Natural killer cell (primary cell): ENCODE measurements around the gene EBP. TPM values are rescaled to one million over a fixed set of nuclear protein-coding genes. Genes with fewer than 3 reads are reported as not detected.

Experiments
- ATAC-seq, 3 donors: fragments of 150-1000 bp in 2 of 3; fragments of 200-7000 bp in 1 of 3; cut with Tn5 transposase; 1 replicate in 1 of 3; 2 replicates in 2 of 3; pipeline ENCODE4 v1.10.0; 2021; ENCODE audit warnings: mild to moderate bottlenecking in 2 of 3, moderate library complexity in 2 of 3
- DNase-seq, 2 donors: peaks; one replicate each; pipeline versions ENCODE4 v3.0.0 to v3.0.0-alpha.2; 2013 to 2021; ENCODE audit warnings: mixed read lengths in 1 of 2
- H3K27ac ChIP-seq: one replicate; pipeline ENCODE4 v1.5.1; 2013; ENCODE audit warnings: mild to moderate bottlenecking, low read length
- H3K27me3 ChIP-seq: one replicate; pipeline ENCODE4 v1.6.1; 2013; ENCODE audit warnings: low read length; ENCODE audit not compliant: control insufficient read depth, insufficient read depth
- H3K36me3 ChIP-seq: one replicate; pipeline ENCODE4 v1.6.1; 2013; ENCODE audit warnings: low read length; ENCODE audit not compliant: control insufficient read depth, insufficient read depth
- H3K4me1 ChIP-seq: one replicate; pipeline ENCODE4 v1.6.1; 2013; ENCODE audit warnings: low read length; ENCODE audit not compliant: control insufficient read depth, insufficient read depth
- H3K4me3 ChIP-seq: one replicate; pipeline ENCODE4 v1.5.1; 2013; ENCODE audit warnings: low read length
- H3K9me3 ChIP-seq: one replicate; pipeline ENCODE4 v1.6.1; 2013; ENCODE audit warnings: low read length; ENCODE audit not compliant: control insufficient read depth, insufficient read depth
- H3K27ac Mint-ChIP-seq, 2 donors: one replicate each; pipeline ENCODE4 v1.8.0; 2022; ENCODE audit warnings: mild to moderate bottlenecking in 2 of 2, mixed read lengths in 2 of 2, moderate library complexity in 1 of 2
- H3K27me3 Mint-ChIP-seq, 2 donors: one replicate each; pipeline ENCODE4 v1.8.0; 2022; ENCODE audit warnings: low read depth in 2 of 2, mixed read lengths in 2 of 2
- H3K36me3 Mint-ChIP-seq: one replicate; pipeline ENCODE4 v1.8.0; 2022; ENCODE audit warnings: mixed read lengths
- H3K4me1 Mint-ChIP-seq, 2 donors: one replicate each; pipeline ENCODE4 v1.8.0; 2022; ENCODE audit warnings: mixed read lengths in 2 of 2
- H3K4me3 Mint-ChIP-seq: one replicate; pipeline ENCODE4 v1.8.0; 2022; ENCODE audit warnings: mild to moderate bottlenecking, moderate library complexity, mixed read lengths
- H3K9me3 Mint-ChIP-seq, 2 donors: one replicate each; pipeline ENCODE4 v1.8.0; 2022; ENCODE audit warnings: mixed read lengths in 2 of 2
- CTCF ChIP-seq: fragments of 200-600 bp; IDR thresholded peaks from one replicate; pipeline ENCODE4 v1.8.0; 2022; ENCODE audit warnings: antibody characterized with exemption
- WGBS: methylation state at CpG from one replicate; pipeline ENCODE4 v1.1.7; 2013; ENCODE audit warnings: missing lambda C conversion rate; ENCODE audit not compliant: insufficient coverage; 5-methylcytosine and 5-hydroxymethylcytosine counted together
- intact Hi-C: fragments of 100-400 bp; cut with micrococcal nuclease; formaldehyde crosslinking; loops from one replicate; pipeline ENCODE4 v1.14.2; 2022
- total RNA-seq, 4 donors: library from RNA; stranded (reverse); fragments of 120-200 nt in 1 of 4; gene quantifications; one replicate each; pipeline versions ENCODE4 v1.2.3 to v1.2.4, GENCODE V29; 2013 to 2022

The EBP gene
- total RNA-seq, 3 donors from 2014 or later (not counting 1 experiment from before 2014, with no cell fraction given) = 91.6 to 115 (median 97.6) TPM

- Mint-ChIP-seq H3K9me3 (no peaks in the 10 kb centered on the region), H3K4me1 (peaks cover 7 to 31% of the 10 kb centered on the region in 2 donors), H3K4me3 (no peak overlapping the region), H3K36me3 (no peaks in the 10 kb centered on the region), H3K27ac (peak overlapping the region in 1 of 2 donors; percentile 39), H3K27me3 (no peaks in the 10 kb centered on the region)
- H3K4me3 ChIP-seq = no peak overlapping the region
- no peak overlapping the region for H3K27ac ChIP-seq
- H3K9me3 ChIP-seq = no peaks in the 10 kb centered on the region
- H3K36me3 ChIP-seq = peaks cover 3% of the 10 kb centered on the region
- DNase-seq = no peak
- H3K4me1 ChIP-seq = peaks cover 16% of the 10 kb centered on the region
- H3K27me3 ChIP-seq = no peaks in the 10 kb centered on the region
- 92% methylated on average over 4 of the region's 4 CpGs for WGBS
- intact Hi-C loops = no loop called here
- no peak for TF ChIP-seq CTCF
- no peak for ATAC-seq
Measured at GRCh38 chrX:48511560-48511959, 10.0 kb upstream of the EBP start.

DNA sequence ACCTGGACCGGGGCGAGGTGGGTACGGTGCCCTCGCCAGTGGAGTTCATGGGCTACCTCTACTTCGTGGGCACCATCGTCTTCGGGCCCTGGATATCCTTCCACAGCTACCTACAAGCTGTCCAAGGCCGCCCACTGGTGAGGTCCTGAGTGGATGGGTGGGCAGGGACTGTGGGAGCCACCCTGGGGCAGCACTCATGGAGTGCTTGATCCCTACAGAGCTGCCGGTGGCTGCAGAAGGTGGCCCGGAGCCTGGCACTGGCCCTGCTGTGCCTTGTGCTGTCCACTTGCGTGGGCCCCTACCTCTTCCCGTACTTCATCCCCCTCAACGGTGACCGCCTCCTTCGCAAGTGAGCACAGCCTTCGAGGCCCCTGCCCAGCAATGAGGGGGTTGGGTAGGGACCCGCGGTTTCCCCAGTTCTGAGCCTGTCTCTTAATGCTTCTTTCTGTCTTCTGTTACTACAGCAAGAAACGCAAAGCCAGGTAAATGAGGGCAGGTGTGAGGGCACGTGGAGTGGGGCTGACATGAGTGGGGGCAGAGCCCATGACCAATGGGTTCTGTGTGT lies 9.2 kb upstream of the EBP start:
- DNase-seq (no peak), ATAC-seq (no peak)
- no peak overlapping the region for H3K4me3 ChIP-seq
- no peaks in the 10 kb centered on the region for H3K27me3 Mint-ChIP-seq
- no peaks in the 10 kb centered on the region for H3K36me3 Mint-ChIP-seq
- intact Hi-C loops = no loop called here
- 99% methylated on average over 15 of the region's 20 CpGs for WGBS
- TF ChIP-seq CTCF = no peak
- peaks cover 16% of the 10 kb centered on the region for H3K4me1 ChIP-seq
- no peaks in the 10 kb centered on the region for H3K9me3 ChIP-seq
- peaks cover 7 to 37% of the 10 kb centered on the region in 2 donors for H3K4me1 Mint-ChIP-seq
- no peaks in the 10 kb centered on the region for H3K27me3 ChIP-seq
- H3K27ac ChIP-seq = no peak overlapping the region
- no peaks in the 10 kb centered on the region for H3K9me3 Mint-ChIP-seq
- H3K36me3 ChIP-seq = peaks cover 3% of the 10 kb centered on the region
- no peak overlapping the region for H3K27ac Mint-ChIP-seq
- no peak overlapping the region for H3K4me3 Mint-ChIP-seq

GRCh38 chrX:48513670-48514069 lies 7.9 kb upstream of the EBP start:
- Histone ChIP-seq H3K27ac (no peak overlapping the region), H3K27me3 (no peaks in the 10 kb centered on the region), H3K4me3 (no peak overlapping the region), H3K36me3 (peaks cover 3% of the 10 kb centered on the region), H3K9me3 (no peaks in the 10 kb centered on the region), H3K4me1 (peaks cover 11% of the 10 kb centered on the region)
- Mint-ChIP-seq H3K4me3 (no peak overlapping the region), H3K36me3 (no peaks in the 10 kb centered on the region), H3K9me3 (no peaks in the 10 kb centered on the region), H3K27ac (no peak overlapping the region), H3K4me1 (peaks cover 7 to 33% of the 10 kb centered on the region in 2 donors), H3K27me3 (no peaks in the 10 kb centered on the region)
- TF ChIP-seq CTCF = no peak
- intact Hi-C loops = no loop called here
- ATAC-seq (no peak), DNase-seq (no peak)
- WGBS = 94% methylated on average over 4 of the region's 4 CpGs
